ENCODE data around the gene AMMECR1. TPM values are rescaled to one million over a fixed set of nuclear protein-coding genes. Genes with fewer than 3 reads are reported as not detected.

The AMMECR1 gene
- total and polyA plus RNA-seq, 2 of the 8 experiments (the other 6 are each of a cell fraction or from before 2014, with no cell fraction given) = 10.2 to 21.2 TPM

DNA sequence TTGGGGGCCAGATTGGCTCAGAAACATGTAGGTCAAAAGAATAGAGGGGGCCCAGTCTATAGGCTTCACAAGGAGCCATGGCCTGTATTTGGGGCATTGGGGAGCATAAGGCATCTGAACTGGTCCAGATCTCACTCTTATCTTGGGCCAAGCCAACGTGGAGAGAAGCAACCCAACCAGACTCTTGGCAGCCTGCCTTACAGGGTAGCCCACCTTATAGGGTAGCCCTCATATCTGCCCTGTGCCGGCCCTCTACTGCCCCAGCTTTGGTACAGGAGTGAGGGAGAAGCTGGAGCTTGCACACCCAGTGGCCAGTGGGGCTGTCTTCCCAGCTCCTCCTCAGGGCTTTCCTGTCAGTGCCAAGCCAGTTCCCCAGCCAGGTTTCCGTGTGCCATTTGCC, 142.2 kb downstream of the AMMECR1 start:
- no peaks in the 10 kb centered on the region for H3K27me3 ChIP-seq (replicated peaks in 1 of 4; ENCODE audit: control insufficient read depth in 3 of 4, extremely low read depth in 1 of 4, insufficient read depth in 3 of 4, low read length in 3 of 4)
- H2BK20ac ChIP-seq (ENCODE audit: low read length) = no peak overlapping the region
- DNase-seq (ENCODE audit: low read depth in 1 of 2, low spot score in 2 of 2) (no peak), FAIRE-seq (no peak)
- no peak overlapping the region for H4K8ac ChIP-seq (ENCODE audit: extremely low read depth, insufficient read depth, low read length)
- H3K18ac ChIP-seq (ENCODE audit: extremely low read depth, low read length) = no peak overlapping the region
- H4K20me1 ChIP-seq (replicated peaks in 1 of 2; ENCODE audit: control insufficient read depth in 1 of 2, insufficient read depth in 2 of 2, low read length in 2 of 2) = peaks cover 0 to 1% of the 10 kb centered on the region in 2 experiments
- H2AK5ac ChIP-seq (ENCODE audit: low read depth, low read length) = no peak overlapping the region
- H3K4me1 ChIP-seq (replicated peaks in 1 of 4; ENCODE audit: control insufficient read depth in 3 of 4, insufficient read depth in 4 of 4, low read length in 3 of 4) = no peaks in the 10 kb centered on the region; a peak in 2 of 7 replicates
- H2BK12ac ChIP-seq (ENCODE audit: low read depth, low read length) = no peak overlapping the region
- H3K4ac ChIP-seq (replicated peaks; ENCODE audit: insufficient read length, low read depth, low read length) = no peak overlapping the region
- H3K36me3 ChIP-seq (ENCODE audit: control insufficient read depth in 2 of 4, insufficient read depth in 4 of 4, low read length in 3 of 4) = no peaks in the 10 kb centered on the region
- no peak overlapping the region for H2BK15ac ChIP-seq (ENCODE audit: low read length)
- H3K79me2 ChIP-seq (ENCODE audit: control insufficient read depth in 1 of 2, insufficient read depth in 2 of 2, low read length in 2 of 2) = no peaks in the 10 kb centered on the region
- H2BK5ac ChIP-seq (ENCODE audit: low read depth, low read length) = no peak overlapping the region
- H3K23ac ChIP-seq (ENCODE audit: insufficient read length) = no peak overlapping the region
- H2BK120ac ChIP-seq (replicated peaks; ENCODE audit: low read depth, low read length) = no peak overlapping the region
- H3K56ac ChIP-seq (replicated peaks; ENCODE audit: insufficient read length, low read depth, low read length) = no peak overlapping the region
- H3K23me2 ChIP-seq (ENCODE audit: low read depth, low read length) = no peaks in the 10 kb centered on the region; the same call in 1 of the 2 replicates
- no peak overlapping the region for H3K27ac ChIP-seq (ENCODE audit: low read depth, low read length)
- 83% methylated on average over 2 of the region's 3 CpGs; no CpG with 5 or more reads in 1 of the 2 experiments for WGBS, 2 experiments (ENCODE audit: extremely low coverage in 1 of 2, insufficient coverage in 1 of 2, insufficient read length in 1 of 2, insufficient replicate concordance in 2 of 2, low coverage in 1 of 2, low lambda C conversion rate in 2 of 2, missing lambda C conversion rate in 1 of 2)
- H3K4me3 ChIP-seq (ENCODE audit: extremely low read depth in 1 of 4, insufficient read depth in 2 of 4, low read depth in 3 of 4, low read length in 4 of 4) = no peak overlapping the region
- no peak overlapping the region for H2AFZ ChIP-seq (ENCODE audit: low read length)
- no peaks in the 10 kb centered on the region for H3K79me1 ChIP-seq (ENCODE audit: low read depth, low read length)
- no peak overlapping the region for H4K5ac ChIP-seq (ENCODE audit: insufficient read length, low read depth, low read length)
- no peak overlapping the region for H3K14ac ChIP-seq (ENCODE audit: insufficient read length)
- no peaks in the 10 kb centered on the region for H3K9me3 ChIP-seq (ENCODE audit: insufficient read depth in 2 of 2, low read depth in 1 of 2, low read length in 1 of 2)
- H4K91ac ChIP-seq (replicated peaks; ENCODE audit: insufficient read length, low read length) = no peak overlapping the region
- CTCF ChIA-PET (ENCODE audit: partially characterized antibody) = interaction anchor here (1.0 to 34.1 kb wide), 5 partner anchors 8 to 236 kb away, joined by 3 to 742 read pairs (median 4); no protein-coding TSS in a partner anchor
- no peak overlapping the region for H3K4me2 ChIP-seq (ENCODE audit: insufficient read depth in 1 of 2, low read depth in 2 of 2, low read length in 2 of 2)
- H3K9ac ChIP-seq (replicated peaks in 1 of 4; ENCODE audit: extremely low read depth in 1 of 4, low read depth in 3 of 4, low read length in 3 of 4) = no peak overlapping the region
- POLR2A ChIA-PET (ENCODE audit: partially characterized antibody) = no interaction called here
- TF ChIP-seq SP2 (IDR thresholded peaks at IDR 0.05; ENCODE audit: low read length) = no peak
